ENCODE results near the gene NADSYN1.
"Not testable (repeated sequence)": the region's sequence is repeated elsewhere in the genome, so short reads cannot be mapped to it uniquely, and the experiment has no call there.

Gene NADSYN1

GRCh38 chr11:71530602-71531001 lies 77.6 kb downstream of the NADSYN1 start:
- DNase-seq = no peak

DNA sequence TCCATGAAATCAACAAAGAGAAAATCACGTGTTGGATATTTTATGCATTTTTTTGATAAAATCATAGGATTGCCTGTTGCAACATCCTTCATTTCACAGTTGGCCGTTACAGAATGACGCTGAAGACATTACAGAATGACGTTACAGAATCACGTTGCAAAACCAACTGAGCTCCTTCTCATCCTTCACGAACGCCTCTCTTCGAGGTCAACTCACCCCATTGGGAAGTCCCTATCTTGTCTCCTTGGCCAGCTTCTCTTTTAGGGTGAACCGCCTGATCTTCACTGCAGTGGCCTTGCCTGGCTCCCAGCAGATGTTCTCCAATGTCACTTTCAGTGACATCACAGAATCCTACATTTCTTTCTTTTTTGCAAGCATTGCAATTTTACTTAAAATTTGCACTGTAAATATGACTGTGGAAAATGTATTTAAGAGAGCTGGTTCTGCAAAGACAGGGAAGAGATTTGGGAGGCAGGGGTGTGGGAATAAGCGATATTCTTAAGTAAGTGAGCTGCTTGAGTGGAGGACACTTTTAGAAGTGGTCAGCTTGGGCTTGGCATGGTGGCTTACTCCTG lies 79.1 kb downstream of the NADSYN1 start:
- no peak for DNase-seq

- not testable (repeated sequence) for DNase-seq
Measured at GRCh38 chr11:71534711-71535608, 82.0 kb downstream of the NADSYN1 start.

DNA sequence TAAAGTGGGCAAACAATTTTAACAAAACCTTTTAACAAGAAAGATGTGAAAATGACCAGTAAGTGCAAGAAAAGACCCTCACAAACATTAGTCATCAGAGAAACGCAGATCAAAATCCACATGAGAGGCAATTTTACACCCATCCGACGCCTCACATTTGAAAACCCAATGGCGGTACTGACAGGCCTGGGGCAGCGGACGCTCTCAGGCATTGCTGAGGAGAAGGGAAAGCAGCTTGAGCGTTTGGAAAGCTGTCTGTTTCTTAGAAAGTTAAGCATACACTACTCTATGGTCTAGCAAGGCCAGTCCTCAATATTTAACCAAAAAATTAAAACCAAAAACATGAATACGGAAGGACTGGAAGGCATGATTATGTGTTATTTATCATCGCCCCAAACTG lies 82.8 kb downstream of the NADSYN1 start:
- no peak for DNase-seq

DNA sequence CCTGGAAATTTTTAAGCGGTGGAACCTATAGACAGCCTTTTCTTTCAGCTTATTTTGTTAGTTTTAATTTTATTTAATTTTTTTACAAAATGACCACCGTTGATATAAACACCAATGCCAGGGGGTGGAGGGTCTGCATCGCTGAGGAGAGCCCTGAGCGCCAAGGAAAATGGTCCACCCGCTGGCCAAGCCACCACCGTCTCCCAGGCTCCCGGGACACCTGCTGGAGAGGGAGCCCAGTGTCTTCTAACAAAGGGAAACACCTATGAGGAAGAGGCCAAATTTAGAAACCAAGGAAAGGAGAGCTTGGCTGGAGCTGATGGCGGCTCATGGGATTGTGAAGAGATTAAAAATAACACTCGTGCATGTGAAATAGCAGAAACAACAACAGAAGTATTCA lies 84.5 kb downstream of the NADSYN1 start:
- DNase-seq = no peak

GRCh38 chr11:71537977-71538665 lies 85.1 kb downstream of the NADSYN1 start, which contains the start of gene KRTAP5-8:
TSS of gene KRTAP5-8 (plus strand) at chr11:71538025. CDS start at chr11:71538056, 31 bp downstream.
- DNase-seq = not testable (repeated sequence)

DNA sequence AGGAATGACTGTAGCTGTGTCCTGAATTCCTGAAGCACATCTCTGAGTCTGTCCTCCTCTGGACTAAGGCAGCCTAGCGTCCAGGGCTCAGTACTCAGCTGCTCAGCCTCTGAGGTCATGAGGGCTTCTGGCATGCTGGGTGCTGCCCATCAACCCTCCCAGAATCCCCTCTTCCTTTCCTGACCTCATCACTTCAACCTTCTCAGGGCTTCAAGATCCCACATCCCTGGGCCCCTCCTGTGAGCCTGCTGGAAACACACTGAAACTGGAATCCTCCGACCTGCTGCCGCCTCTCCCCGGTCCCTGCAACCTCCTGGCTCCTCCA lies 85.6 kb downstream of the NADSYN1 start:
- DNase-seq = no peak

GRCh38 chr11:71539017-71539416 lies 86.0 kb downstream of the NADSYN1 start:
- no peak for DNase-seq

- not testable (repeated sequence) for DNase-seq
Measured at GRCh38 chr11:71539971-71540370, 87.0 kb downstream of the NADSYN1 start.

- not testable (repeated sequence) for DNase-seq
Measured at GRCh38 chr11:71540521-71541304, 87.7 kb downstream of the NADSYN1 start.

- no peak for DNase-seq
Measured at GRCh38 chr11:71542382-71542781, 89.4 kb downstream of the NADSYN1 start.

- no peak for DNase-seq
Measured at GRCh38 chr11:71542879-71543777, 90.1 kb downstream of the NADSYN1 start.

DNA sequence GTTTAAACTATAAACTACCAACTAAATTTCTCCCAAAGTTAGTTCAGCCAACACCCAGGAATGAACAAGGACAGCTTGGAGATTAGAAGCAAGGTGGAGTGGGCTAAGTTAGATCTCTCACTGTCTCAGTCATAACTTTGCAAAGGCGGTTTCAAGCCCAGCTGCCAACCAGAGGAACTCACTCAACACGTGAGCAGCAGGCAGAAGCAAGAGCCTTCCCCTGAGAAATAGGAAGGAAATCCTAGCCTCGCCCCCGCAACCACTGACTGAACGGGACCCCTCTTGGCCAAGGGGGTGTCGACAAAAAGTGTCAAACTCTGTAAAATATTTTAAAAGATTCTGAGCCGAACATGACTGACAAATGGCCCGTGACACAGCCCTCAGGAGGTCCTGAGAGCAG lies 90.9 kb downstream of the NADSYN1 start:
- no peak for DNase-seq

DNA sequence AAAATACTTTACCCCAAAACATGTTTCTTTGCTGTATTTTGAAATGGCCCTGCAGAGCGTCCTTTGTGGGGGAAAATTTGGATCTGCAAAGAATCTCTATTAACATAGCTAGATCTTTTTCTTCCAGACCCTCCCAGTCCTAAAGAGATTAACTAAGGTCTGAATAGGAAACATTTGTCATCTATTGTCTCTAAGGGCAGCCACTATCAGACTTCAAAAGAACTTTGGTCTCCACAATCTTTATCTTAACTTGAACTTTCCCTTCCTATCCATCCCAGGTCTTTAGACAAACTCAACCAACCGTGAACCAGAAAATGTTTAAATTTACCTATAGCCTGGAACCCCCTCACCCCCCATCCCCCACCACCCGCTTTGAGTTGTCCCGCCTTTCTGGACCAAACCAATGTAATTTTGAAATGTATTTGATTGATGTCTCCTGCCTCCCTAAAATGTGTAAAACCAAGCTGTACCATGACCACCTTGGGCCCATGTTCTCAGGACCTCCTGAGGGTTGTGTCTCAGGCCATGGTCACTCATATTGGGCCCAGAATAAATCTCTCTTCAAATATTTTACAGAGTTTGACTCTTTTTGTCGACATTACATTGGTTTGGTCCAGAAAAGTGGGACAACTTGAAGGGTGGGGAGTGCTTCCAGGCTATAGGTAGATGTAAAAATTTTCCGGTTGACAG lies 91.7 kb downstream of the NADSYN1 start:
- no peak for DNase-seq

- no peak for DNase-seq
Measured at GRCh38 chr11:71545405-71545966, 92.5 kb downstream of the NADSYN1 start.

DNA sequence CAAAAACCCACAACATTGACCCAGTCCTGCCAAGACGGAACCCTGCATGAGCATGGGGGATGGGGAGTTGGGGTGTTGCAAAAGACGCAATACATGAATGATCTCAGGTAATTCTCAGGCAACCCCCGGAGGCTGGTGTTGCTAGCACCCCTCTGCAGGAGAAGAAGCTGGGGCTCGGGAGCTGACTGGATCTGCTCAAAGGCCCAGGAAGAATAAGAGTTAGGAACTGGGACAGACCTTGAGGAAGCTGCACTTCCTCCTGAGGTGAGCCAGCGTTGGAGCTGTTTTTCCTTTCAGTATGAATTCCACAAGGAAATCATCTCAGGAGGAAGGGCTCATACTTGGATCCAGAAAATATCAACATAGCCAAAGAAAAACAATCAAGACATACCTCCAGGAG lies 95.1 kb downstream of the NADSYN1 start, which contains the start of gene KRTAP5-9:
Gene KRTAP5-9, plus strand, starts transcription at position 301 of the 400 bp plus-strand sequence. CDS start 238 bp downstream, outside the sequence.
- DNase-seq = no peak

DNA sequence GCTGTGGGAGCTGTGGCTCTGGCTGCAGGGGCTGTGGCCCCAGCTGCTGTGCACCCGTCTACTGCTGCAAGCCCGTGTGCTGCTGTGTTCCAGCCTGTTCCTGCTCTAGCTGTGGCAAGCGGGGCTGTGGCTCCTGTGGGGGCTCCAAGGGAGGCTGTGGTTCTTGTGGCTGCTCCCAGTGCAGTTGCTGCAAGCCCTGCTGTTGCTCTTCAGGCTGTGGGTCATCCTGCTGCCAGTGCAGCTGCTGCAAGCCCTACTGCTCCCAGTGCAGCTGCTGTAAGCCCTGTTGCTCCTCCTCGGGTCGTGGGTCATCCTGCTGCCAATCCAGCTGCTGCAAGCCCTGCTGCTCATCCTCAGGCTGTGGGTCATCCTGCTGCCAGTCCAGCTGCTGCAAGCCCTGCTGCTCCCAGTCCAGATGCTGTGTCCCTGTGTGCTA lies 95.7 kb downstream of the NADSYN1 start:
- no peak for DNase-seq

All from activated effector memory CD4-positive, alpha-beta T cell treated with anti-CD3 and anti-CD28 coated beads, Interleukin-2, amount 50 U/mL, for 16 hours (primary cell).